Measurements from ENCODE around the gene SGIP1.

Gene SGIP1

DNA sequence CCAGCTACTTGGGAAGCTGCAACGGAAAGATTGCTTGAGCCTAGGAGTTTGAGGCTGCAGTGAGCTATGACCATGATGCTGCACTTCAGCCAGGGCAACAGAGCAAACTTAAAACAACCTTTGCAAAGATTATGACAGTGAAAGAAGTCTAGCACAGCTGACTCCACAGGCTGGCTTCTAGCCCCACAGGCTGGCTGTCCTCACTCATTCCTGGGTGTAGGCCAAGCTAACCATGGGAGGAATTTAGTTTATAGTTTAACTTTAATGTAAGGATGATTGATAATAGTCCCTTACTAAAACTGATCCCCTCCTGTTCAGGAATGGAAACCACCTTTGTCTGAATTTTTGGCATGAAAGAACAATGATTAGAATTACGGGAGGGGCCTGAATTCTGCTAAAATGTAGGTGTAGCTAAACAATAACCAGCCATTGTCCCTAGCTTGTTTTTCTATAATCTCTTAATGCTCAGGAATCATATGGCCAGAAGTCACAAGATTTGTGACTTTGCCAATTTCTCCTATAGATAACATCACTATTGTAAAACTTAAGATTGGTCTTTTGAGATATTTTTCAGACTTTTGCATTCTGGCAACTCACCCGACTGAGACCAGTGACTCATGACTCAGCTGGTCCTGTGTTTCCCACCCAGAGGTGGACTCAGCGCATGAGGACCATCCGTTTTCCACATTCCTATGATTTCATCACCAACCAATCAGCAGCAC, 28.1 kb upstream of the SGIP1 start:
- TF ChIP-seq CTCF (IDR thresholded peaks at IDR 0.05; ENCODE audit: insufficient read depth, low read depth, low read length, missing control alignments): no peak
- no peak overlapping the region for H3K4me3 ChIP-seq (ENCODE audit: low read depth, low read length)
- DNase-seq (ENCODE audit: low read depth): no peak

DNA sequence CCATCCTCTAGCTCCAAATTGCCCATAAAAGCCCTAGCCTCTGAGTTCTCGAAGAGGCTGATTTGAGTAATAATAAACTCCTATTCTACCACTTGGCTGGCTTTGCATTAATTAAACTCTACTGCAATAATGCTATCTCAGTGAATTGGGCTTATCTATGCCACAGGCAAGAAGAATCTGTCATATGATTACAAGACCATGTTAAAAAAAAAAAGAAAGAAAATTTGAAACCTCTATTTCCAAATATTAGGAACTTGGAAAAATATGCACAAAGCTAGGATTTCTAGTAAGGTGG, 27.6 kb upstream of the SGIP1 start:
- TF ChIP-seq CTCF (IDR thresholded peaks at IDR 0.05; ENCODE audit: insufficient read depth, low read depth, low read length, missing control alignments): no peak
- H3K4me3 ChIP-seq (ENCODE audit: low read depth, low read length): no peak overlapping the region
- no peak for DNase-seq (ENCODE audit: low read depth)

DNA sequence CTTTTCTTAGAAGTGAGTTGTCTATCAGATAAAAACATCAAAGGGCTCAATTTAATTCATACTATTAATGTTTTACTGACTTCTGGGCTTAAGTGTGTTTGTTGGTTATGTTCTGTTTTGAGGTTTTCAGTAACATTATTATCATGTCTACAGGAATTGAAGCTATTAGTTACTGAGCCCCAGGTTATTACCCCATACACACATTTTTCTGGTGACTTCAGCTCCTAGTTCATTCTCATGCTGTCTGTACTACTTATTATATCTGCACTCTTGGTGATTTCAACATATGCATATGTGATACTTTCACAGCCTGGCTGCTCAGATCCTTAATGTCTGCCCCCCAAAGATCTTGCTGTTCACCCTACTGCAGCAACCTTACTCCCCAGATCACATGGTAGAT, 27.0 kb upstream of the SGIP1 start:
- no peak overlapping the region for H3K4me3 ChIP-seq (ENCODE audit: low read depth, low read length)
- TF ChIP-seq CTCF (IDR thresholded peaks at IDR 0.05; ENCODE audit: insufficient read depth, low read depth, low read length, missing control alignments): no peak
- no peak for DNase-seq (ENCODE audit: low read depth)

DNA sequence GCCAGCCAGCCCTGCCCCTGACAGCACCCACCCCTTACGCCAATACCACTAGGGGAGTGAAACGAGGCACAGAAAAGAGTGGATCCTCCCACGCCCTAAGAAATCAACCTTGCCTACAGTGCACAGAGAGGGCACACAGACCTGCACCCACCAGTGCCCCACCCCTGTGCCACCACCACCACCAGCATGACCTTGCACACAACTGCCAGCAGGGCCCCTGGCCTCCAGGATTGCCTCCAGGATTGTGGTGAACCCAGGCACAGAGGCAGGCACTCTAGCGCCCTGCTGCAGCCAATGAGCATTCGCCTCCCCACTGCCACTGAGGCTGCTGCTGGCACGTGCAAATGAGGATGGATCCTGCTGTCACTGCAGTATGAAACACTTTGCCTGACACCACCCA, 23.5 kb upstream of the SGIP1 start:
- DNase-seq (ENCODE audit: low read depth): no peak
- no peak overlapping the region for H3K4me3 ChIP-seq (ENCODE audit: low read depth, low read length)
- no peak for TF ChIP-seq CTCF (IDR thresholded peaks at IDR 0.05; ENCODE audit: insufficient read depth, low read depth, low read length, missing control alignments)

GRCh38 chr1:66511118-66511517, 22.8 kb upstream of the SGIP1 start:
- no peak for DNase-seq (ENCODE audit: low read depth)
- no peak for TF ChIP-seq CTCF (IDR thresholded peaks at IDR 0.05; ENCODE audit: insufficient read depth, low read depth, low read length, missing control alignments)
- H3K4me3 ChIP-seq (ENCODE audit: low read depth, low read length): no peak overlapping the region

DNA sequence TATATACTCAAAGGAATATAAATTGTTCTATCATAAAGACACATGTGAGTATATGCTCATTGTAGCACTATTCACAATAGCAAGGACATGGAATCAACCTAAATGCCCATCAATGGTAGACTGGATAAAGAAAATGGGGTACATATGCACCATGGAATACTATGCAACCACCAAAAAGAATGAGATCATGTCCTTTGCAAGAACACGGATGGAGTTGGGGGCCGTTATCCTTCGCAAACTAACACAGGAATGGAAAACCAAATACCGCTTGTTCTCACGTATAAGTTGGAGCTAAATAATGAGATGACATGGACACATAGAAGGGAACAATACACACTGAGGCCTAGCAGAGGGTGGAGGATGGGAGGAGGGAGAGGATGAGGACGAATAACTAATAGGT, 16.0 kb upstream of the SGIP1 start:
- no peak for TF ChIP-seq CTCF (IDR thresholded peaks at IDR 0.05; ENCODE audit: insufficient read depth, low read depth, low read length, missing control alignments)
- no peak overlapping the region for H3K4me3 ChIP-seq (ENCODE audit: low read depth, low read length)
- DNase-seq (ENCODE audit: low read depth): no peak

DNA sequence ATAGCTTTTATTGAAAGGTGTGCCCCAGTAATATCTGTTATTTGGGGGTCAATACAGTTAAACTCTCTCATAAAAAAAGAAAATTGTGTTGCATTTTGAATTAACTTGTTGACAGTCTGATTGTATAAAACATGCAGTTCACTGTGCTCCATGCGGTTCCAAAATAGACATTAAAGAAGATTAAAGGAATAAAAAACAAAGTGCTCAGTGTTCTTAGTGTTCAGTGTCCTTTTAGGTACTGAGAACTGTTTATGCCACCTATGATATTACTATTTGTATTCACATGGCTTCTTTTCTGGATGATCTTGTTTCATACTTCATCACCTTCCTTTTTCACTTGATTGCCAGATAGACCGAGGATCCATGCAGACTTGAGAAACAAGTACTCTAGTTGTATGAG, 15.3 kb upstream of the SGIP1 start:
- TF ChIP-seq CTCF (IDR thresholded peaks at IDR 0.05; ENCODE audit: insufficient read depth, low read depth, low read length, missing control alignments): no peak
- no peak overlapping the region for H3K4me3 ChIP-seq (ENCODE audit: low read depth, low read length)
- DNase-seq (ENCODE audit: low read depth): no peak
